GM23248 (cell line): Measurements from ENCODE around the gene CTAGE1. TPM values are rescaled to one million over a fixed set of nuclear protein-coding genes. Genes with fewer than 3 reads are reported as not detected.

Experiments
- DNase-seq: peaks from one replicate; pipeline ENCODE4 v3.0.0-alpha.2; 2015
- H2AFZ ChIP-seq: fragments of 200-600 bp; sonication (generic); 2 replicates; pipeline ENCODE4 v1.6.1; 2016; ENCODE audit warnings: antibody characterized with exemption
- H3F3A ChIP-seq: fragments of 200-600 bp; sonication (generic); 2 replicates; pipeline ENCODE4 v1.6.1; 2016; ENCODE audit warnings: mild to moderate bottlenecking, antibody characterized with exemption, mixed run types; ENCODE audit not compliant: insufficient read depth
- H3K27ac ChIP-seq: fragments of 200-600 bp; sonication (generic); 2 replicates; pipeline ENCODE4 v1.5.1; 2016; ENCODE audit warnings: mild to moderate bottlenecking
- H3K27me3 ChIP-seq: fragments of 200-600 bp; sonication (generic); replicated peaks from 2 replicates; pipeline ENCODE4 v1.6.1; 2016; ENCODE audit warnings: mild to moderate bottlenecking; ENCODE audit not compliant: insufficient read depth
- H3K36me3 ChIP-seq: fragments of 200-600 bp; sonication (generic); 2 replicates; pipeline ENCODE4 v1.6.1; 2016; ENCODE audit warnings: low read depth, mild to moderate bottlenecking
- H3K4me1 ChIP-seq: fragments of 200-600 bp; sonication (generic); 2 replicates; pipeline ENCODE4 v1.6.1; 2016; ENCODE audit warnings: mild to moderate bottlenecking; ENCODE audit not compliant: insufficient read depth
- H3K4me2 ChIP-seq: fragments of 200-600 bp; sonication (generic); one replicate; pipeline ENCODE4 v1.6.1; 2016; ENCODE audit warnings: mild to moderate bottlenecking; ENCODE audit not compliant: unreplicated experiment
- H3K4me3 ChIP-seq: fragments of 200-600 bp; sonication (generic); 2 replicates; pipeline ENCODE4 v1.5.1; 2016; ENCODE audit warnings: mild to moderate bottlenecking
- H3K79me2 ChIP-seq: fragments of 200-600 bp; sonication (generic); 2 replicates; pipeline ENCODE4 v1.6.1; 2016; ENCODE audit warnings: mild to moderate bottlenecking; ENCODE audit not compliant: insufficient read depth
- H3K9ac ChIP-seq: fragments of 200-600 bp; sonication (generic); 2 replicates; pipeline ENCODE4 v1.6.1; 2016; ENCODE audit warnings: mild to moderate bottlenecking
- H3K9me2 ChIP-seq: fragments of 200-600 bp; sonication (generic); 2 replicates; pipeline ENCODE4 v1.6.1; 2016; ENCODE audit warnings: mixed run types, mild to moderate bottlenecking, moderate library complexity; ENCODE audit not compliant: insufficient read depth
- H3K9me3 ChIP-seq: fragments of 200-600 bp; sonication (generic); one replicate; pipeline ENCODE4 v1.6.1; 2017; ENCODE audit warnings: low read depth
- H4K20me1 ChIP-seq: fragments of 200-600 bp; sonication (generic); 2 replicates; pipeline ENCODE4 v1.6.0; 2016; ENCODE audit not compliant: insufficient read depth
- EZH2 ChIP-seq: fragments of 200-600 bp; sonication (generic); IDR thresholded peaks from 2 replicates; pipeline ENCODE4 v1.6.1; 2018; ENCODE audit warnings: antibody characterized with exemption, mild to moderate bottlenecking; ENCODE audit not compliant: insufficient read depth, poor library complexity, severe bottlenecking
- EZH2phosphoT487 ChIP-seq: fragments of 200-600 bp; sonication (generic); IDR thresholded peaks from 2 replicates; pipeline ENCODE4 v1.6.1; 2018; ENCODE audit warnings: antibody characterized with exemption, moderate library complexity, mild to moderate bottlenecking, low read depth; ENCODE audit not compliant: insufficient read depth
- WGBS, 2 experiments: methylation state at CpG; one replicate each; pipeline ENCODE4 v1.1.6; 2015 to 2017; ENCODE audit warnings: low lambda C conversion rate in 2 of 2, low coverage in 1 of 2; ENCODE audit errors: missing lambda C conversion rate in 2 of 2; 5-methylcytosine and 5-hydroxymethylcytosine counted together
- in situ Hi-C: fragments of 300-500 bp; cut with MboI; formaldehyde crosslinking; loops from 2 replicates; pipeline ENCODE4 v1.15.0; 2020
- polyA plus RNA-seq: library from polyadenylated mRNA; unstranded; fragments of >200 nt; fragmentation: Nextera tagmentation; extraction: Ambion mirVana; gene quantifications from 2 replicates; pipeline ENCODE4 v1.2.1, GENCODE V29; 2016
- total RNA-seq: library from RNA; depleted of rRNA; stranded (reverse); fragments of >200 nt; shearing (Covaris generic); gene quantifications from 2 replicates; pipeline ENCODE4 v1.2.3, GENCODE V29; 2014

Gene CTAGE1
- total and polyA plus RNA-seq, 2 experiments from 2014 or later: 0.06 to 0.11 TPM

DNA sequence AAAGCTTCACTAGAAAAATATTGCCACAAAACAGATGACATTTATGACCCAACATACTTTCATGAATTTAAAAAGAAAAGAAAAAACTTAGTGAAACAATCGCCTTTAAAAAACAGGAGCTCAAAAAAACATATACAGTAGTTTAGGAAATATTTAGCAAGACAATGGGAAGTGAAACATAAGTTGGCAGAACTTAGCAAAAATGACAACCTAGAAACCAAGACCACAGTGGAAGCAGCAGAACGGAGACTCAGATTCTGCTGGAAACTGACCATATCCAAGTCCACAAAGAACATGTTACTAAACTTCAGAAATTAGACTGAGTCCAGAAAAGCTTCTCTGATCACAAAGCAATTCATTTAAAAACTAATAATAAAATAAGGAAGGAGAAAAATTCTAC is 41.8 kb upstream of the CTAGE1 start:
- Histone ChIP-seq H3K4me2 (no peak overlapping the region), H3K36me3 (no peaks in the 10 kb centered on the region), H3K27ac (no peak overlapping the region), H3F3A (no peaks in the 10 kb centered on the region), H3K9me3 (no peaks in the 10 kb centered on the region), H3K9me2 (no peaks in the 10 kb centered on the region), H4K20me1 (no peaks in the 10 kb centered on the region), H3K4me3 (no peak overlapping the region), H3K27me3 (no peaks in the 10 kb centered on the region), H2AFZ (0 out of 2 replicates have a peak overlapping the region, but pooled peaks have one; percentile 18), H3K4me1 (no peaks in the 10 kb centered on the region), H3K79me2 (no peaks in the 10 kb centered on the region), H3K9ac (no peak overlapping the region)
- WGBS, 2 experiments: 91 to 97% methylated on average over 2 of the region's 2 CpGs
- in situ Hi-C loops: no loop called here
- TF ChIP-seq EZH2 (no peak), EZH2phosphoT487 (no peak)
- no peak for DNase-seq

DNA sequence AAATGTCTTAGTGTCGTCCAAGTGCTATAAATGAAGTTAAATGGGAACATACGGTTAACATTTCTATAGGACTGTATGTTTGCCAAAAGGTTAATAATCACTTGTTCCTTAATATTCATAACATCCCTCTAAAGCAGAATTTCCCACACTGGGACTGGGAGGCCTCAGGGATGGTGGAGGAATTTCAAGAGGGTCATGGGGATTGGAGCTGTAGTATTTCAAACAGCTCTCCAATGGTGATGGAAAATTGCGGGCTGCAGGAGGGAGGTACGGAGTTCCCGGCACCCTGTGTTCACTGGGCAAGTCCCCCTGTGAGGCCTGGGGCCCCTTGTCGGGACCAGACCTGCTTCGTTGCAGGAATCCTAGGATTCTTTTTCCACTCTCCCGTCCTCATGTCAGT is 39.8 kb upstream of the CTAGE1 start:
- in situ Hi-C loops: no loop called here
- Histone ChIP-seq H3K36me3 (no peaks in the 10 kb centered on the region), H4K20me1 (no peaks in the 10 kb centered on the region), H3K27ac (no peak overlapping the region), H3K27me3 (no peaks in the 10 kb centered on the region), H3K9me2 (no peaks in the 10 kb centered on the region), H3K4me3 (no peak overlapping the region), H3K9ac (no peak overlapping the region), H3K4me2 (no peak overlapping the region), H3K9me3 (no peaks in the 10 kb centered on the region), H3K4me1 (no peaks in the 10 kb centered on the region), H3F3A (no peaks in the 10 kb centered on the region), H3K79me2 (no peaks in the 10 kb centered on the region), H2AFZ (no peak overlapping the region)
- DNase-seq: no peak
- no peak for TF ChIP-seq EZH2
- TF ChIP-seq EZH2phosphoT487: no peak
- WGBS, 2 experiments: 92 to 93% methylated on average over 8 of the region's 8 CpGs

DNA sequence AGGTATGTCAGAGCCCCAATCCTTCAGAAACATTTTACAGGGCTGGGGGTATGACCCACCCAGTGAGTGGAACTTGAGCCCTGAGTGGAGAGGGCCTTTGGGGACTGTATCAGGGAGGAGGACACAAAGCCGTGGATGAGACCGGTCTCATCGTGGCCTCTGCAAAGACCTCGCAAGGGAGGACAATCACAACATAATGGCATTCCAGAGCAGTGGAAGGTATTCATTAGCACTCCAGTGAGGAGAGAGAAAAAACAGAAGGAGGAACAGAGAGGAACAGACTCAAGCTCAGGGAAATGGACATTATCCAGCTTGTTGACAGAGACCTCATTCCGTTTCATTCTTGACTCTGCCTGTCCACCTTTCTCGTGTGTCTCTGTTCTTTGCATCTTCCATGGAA is 38.8 kb upstream of the CTAGE1 start:
- Histone ChIP-seq H3K4me2 (no peak overlapping the region), H3F3A (no peaks in the 10 kb centered on the region), H3K9me3 (no peaks in the 10 kb centered on the region), H3K4me3 (no peak overlapping the region), H3K9me2 (no peaks in the 10 kb centered on the region), H3K27ac (no peak overlapping the region), H4K20me1 (no peaks in the 10 kb centered on the region), H3K4me1 (no peaks in the 10 kb centered on the region), H3K9ac (no peak overlapping the region), H2AFZ (no peak overlapping the region), H3K27me3 (no peaks in the 10 kb centered on the region), H3K36me3 (no peaks in the 10 kb centered on the region), H3K79me2 (no peaks in the 10 kb centered on the region)
- 91 to 93% methylated on average over 6 of the region's 6 CpGs for WGBS, 2 experiments
- in situ Hi-C loops: no loop called here
- no peak for DNase-seq
- TF ChIP-seq EZH2 (no peak), EZH2phosphoT487 (no peak)

DNA sequence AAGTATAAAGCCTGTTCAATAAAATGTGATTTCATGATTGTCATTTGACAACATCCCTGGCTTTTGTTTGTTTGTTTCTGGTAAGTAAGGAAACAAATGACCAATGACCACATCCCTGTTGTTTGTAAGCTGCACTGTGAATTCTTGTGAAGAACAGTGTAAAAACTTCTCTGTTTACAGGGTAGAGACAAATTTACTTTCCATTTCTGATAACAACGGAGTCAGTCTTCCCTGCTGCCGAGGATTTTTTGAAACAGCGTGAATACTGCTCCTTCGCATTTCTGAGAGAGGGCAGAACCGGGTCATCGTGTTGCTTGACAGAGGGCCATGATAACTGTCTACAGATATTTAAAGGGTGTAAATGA is 38.4 kb upstream of the CTAGE1 start:
- Histone ChIP-seq H3K27ac (no peak overlapping the region), H3K79me2 (no peaks in the 10 kb centered on the region), H3K4me2 (no peak overlapping the region), H3K4me1 (no peaks in the 10 kb centered on the region), H4K20me1 (no peaks in the 10 kb centered on the region), H3K9ac (no peak overlapping the region), H3K4me3 (no peak overlapping the region), H3K36me3 (no peaks in the 10 kb centered on the region), H2AFZ (no peak overlapping the region), H3F3A (no peaks in the 10 kb centered on the region), H3K27me3 (no peaks in the 10 kb centered on the region), H3K9me3 (no peaks in the 10 kb centered on the region), H3K9me2 (no peaks in the 10 kb centered on the region)
- TF ChIP-seq EZH2phosphoT487 (no peak), EZH2 (no peak)
- 67 to 72% methylated on average over 6 of the region's 6 CpGs for WGBS, 2 experiments
- no peak for DNase-seq
- in situ Hi-C loops: no loop called here
